K562 (cell line): ENCODE measurements around the gene GPR153. TPM values are rescaled to one million over a fixed set of nuclear protein-coding genes. Genes with fewer than 3 reads are reported as not detected.

Experiments
- ARHGAP35 ChIP-seq: fragments of 450-650 bp; IDR thresholded peaks from 2 replicates; pipeline ENCODE4 v1.6.1; 2018; ENCODE audit not compliant: partially characterized antibody
- ARID2 ChIP-seq: fragments of 450-650 bp; IDR thresholded peaks from 2 replicates; pipeline ENCODE4 v1.6.1; 2017; ENCODE audit warnings: antibody characterized with exemption, mild to moderate bottlenecking
- ATF6 ChIP-seq: sonication (generic); formaldehyde crosslinking; IDR thresholded peaks from 2 replicates; pipeline ENCODE4 v1.4.0; 2020; ENCODE audit warnings: mild to moderate bottlenecking, missing genetic modification reagents
- E2F5 ChIP-seq: sonication (generic); formaldehyde crosslinking; IDR thresholded peaks from 2 replicates; pipeline ENCODE4 v1.8.0; 2022; ENCODE audit warnings: mild to moderate bottlenecking, missing genetic modification reagents
- E4F1 ChIP-seq: fragments of 250-450 bp; sonication (Bioruptor Pico); IDR thresholded peaks from 2 replicates; pipeline ENCODE4 v1.5.0; 2021; ENCODE audit warnings: mild to moderate bottlenecking, borderline replicate concordance
- ELF4 ChIP-seq: fragments of 450-650 bp; formaldehyde crosslinking; IDR thresholded peaks from 2 replicates; pipeline ENCODE4 v1.4.0; 2022; ENCODE audit warnings: missing genetic modification characterization
- IRF9 ChIP-seq: fragments of 450-650 bp; IDR thresholded peaks from 2 replicates; pipeline ENCODE4 v1.6.1; 2016; ENCODE audit warnings: missing biosample characterization, missing genetic modification characterization
- JUN ChIP-seq, 2 experiments: sonication (generic) in 1 of 2; formaldehyde crosslinking in 1 of 2; IDR thresholded peaks; 2 replicates each; pipeline versions ENCODE4 v1.6.1 to v1.8.0; 2012 to 2022; ENCODE audit warnings: borderline replicate concordance in 2 of 2, mild to moderate bottlenecking in 2 of 2, improper control_type of control experiment in 1 of 2, low read depth in 1 of 2, low read length in 1 of 2, missing genetic modification reagents in 1 of 2
- MEF2D ChIP-seq: conservative IDR thresholded peaks from 2 replicates; pipeline ENCODE4 v1.6.1; 2016; ENCODE audit warnings: low read depth, missing genetic modification characterization, missing compliant biosample characterization
- NCOA6 ChIP-seq: fragments of 450-650 bp; IDR thresholded peaks from 2 replicates; pipeline ENCODE4 v1.6.1; 2017; ENCODE audit warnings: mild to moderate bottlenecking
- NR1H2 ChIP-seq: sonication (generic); formaldehyde crosslinking; IDR thresholded peaks from 2 replicates; pipeline ENCODE4 v1.4.0; 2020; ENCODE audit warnings: mild to moderate bottlenecking, missing genetic modification reagents
- PTRF ChIP-seq: fragments of 450-650 bp; IDR thresholded peaks from 2 replicates; pipeline ENCODE4 v1.6.1; 2016; ENCODE audit warnings: mild to moderate bottlenecking, missing genetic modification characterization, missing compliant biosample characterization
- STAT6 ChIP-seq: sonication (generic); formaldehyde crosslinking; IDR thresholded peaks from 2 replicates; pipeline ENCODE4 v1.8.1; 2023; ENCODE audit warnings: mild to moderate bottlenecking, missing genetic modification reagents
- ZBTB1 ChIP-seq: sonication (generic); formaldehyde crosslinking; IDR thresholded peaks from 2 replicates; pipeline ENCODE4 v1.8.1; 2023; ENCODE audit warnings: missing genetic modification reagents, low read depth, mild to moderate bottlenecking, borderline replicate concordance
- ZBTB7A ChIP-seq: IDR thresholded peaks from 2 replicates; pipeline ENCODE4 v1.6.1; 2011; ENCODE audit warnings: low read depth, mild to moderate bottlenecking, low read length, moderate library complexity, borderline replicate concordance; ENCODE audit not compliant: control insufficient read depth
- ZNF124 ChIP-seq: sonication (generic); formaldehyde crosslinking; IDR thresholded peaks from 2 replicates; pipeline ENCODE4 v1.8.1; 2022; ENCODE audit warnings: missing genetic modification reagents
- ZNF165 ChIP-seq: fragments of 250-450 bp; sonication (Bioruptor Pico); IDR thresholded peaks from 2 replicates; pipeline ENCODE4 v1.4.0; 2020; ENCODE audit warnings: borderline replicate concordance
- polyA plus RNA-seq, 8 experiments: library from polyadenylated mRNA; depleted of rRNA in 4 of 8; stranded (reverse) in 5 of 8; unstranded in 3 of 8; fragments of >200 nt; fragmentation: Nextera tagmentation in 2 of 8; fragmentation: Illumina TruSeq in 1 of 8; extraction: Ambion mirVana in 2 of 8; extraction: Trizol in 1 of 8; gene quantifications; 2 replicates each; pipeline versions ENCODE4 v1.2.1 to v1.2.3, GENCODE V29; 2011 to 2014; ENCODE audit warnings: inconsistent platforms in 1 of 8, missing spikeins in 1 of 8
- total RNA-seq, 7 experiments: library from RNA; depleted of rRNA in 6 of 7; stranded (reverse); fragments of >200 nt in 6 of 7; fragmentation: Illumina TruSeq in 2 of 7; extraction: Trizol in 2 of 7; gene quantifications; 2 replicates each; pipeline versions ENCODE4 v1.2.1 to v1.2.3, GENCODE V29; 2011 to 2021; ENCODE audit warnings: low replicate concordance in 1 of 7

GPR153 gene
- total and polyA plus RNA-seq, 9 of the 15 experiments (the other 6 are each of a cell fraction or from before 2014, with no cell fraction given), result 0.01 to 1.5 (median 0.51) TPM

- TF ChIP-seq ZNF124 (CRISPR knock-in tag) (peak; percentile 94; the same call in 1 of the 2 replicates), NCOA6 (peak; percentile 91), ARHGAP35 (no peak), E4F1 (CRISPR knock-in tag) (no peak), ZBTB7A (peak; percentile 30; the same call in 1 of the 2 replicates), NR1H2 (CRISPR knock-in tag) (peak; percentile 94; the same call in 1 of the 2 replicates), ZNF165 (CRISPR knock-in tag) (0 out of 2 replicates have a peak, but pooled peaks have one; percentile 48), PTRF (tag) (no peak), JUN (IDR thresholded peaks at IDR 0.05; ENCODE audit: borderline replicate concordance, low read depth, low read length) (peak; percentile 30; the same call in 1 of the 2 replicates), JUN (CRISPR knock-in tag; IDR thresholded peaks at IDR 0.05; ENCODE audit: borderline replicate concordance) (peak; percentile 96; the same call in 1 of the 2 replicates), ELF4 (CRISPR knock-in tag) (peak; percentile 48; the same call in 1 of the 2 replicates), IRF9 (no peak), MEF2D (tag) (no peak), ATF6 (CRISPR knock-in tag) (peak; percentile 95; the same call in 1 of the 2 replicates), ARID2 (peak; percentile 78; the same call in 1 of the 2 replicates), ZBTB1 (CRISPR knock-in tag) (peak; percentile 95), E2F5 (CRISPR knock-in tag) (peak; percentile 98), STAT6 (CRISPR knock-in tag) (peak; percentile 88; the same call in 1 of the 2 replicates)
Observed at GRCh38 chr1:6245086-6245868, 15.6 kb downstream of the GPR153 start (continued).
